Gastrocnemius medialis (tissue), 4 donors: Measurements from ENCODE around the gene NDST3. TPM values are rescaled to one million over a fixed set of nuclear protein-coding genes. Genes with fewer than 3 reads are reported as not detected.
A peak's percentile ranks its signal among the peaks of the same experiment; 100 is the strongest.
"Not testable (repeated sequence)": the region's sequence is repeated elsewhere in the genome, so short reads cannot be mapped to it uniquely, and the experiment has no call there.

Source experiments
- ATAC-seq, 2 donors: fragments of 150-250 bp; one replicate each; pipeline ENCODE4 v1.9.1; 2016
- DNase-seq, 2 donors: peaks; one replicate each; pipeline ENCODE4 v3.0.0-alpha.2; 2019
- H3K27ac ChIP-seq, 4 donors: fragments of 200-600 bp; sonication (generic); 1 replicate in 1 of 4; 2 replicates in 3 of 4; pipeline ENCODE4 v1.5.1; 2016 to 2018; ENCODE audit warnings: mild to moderate bottlenecking in 2 of 4, moderate library complexity in 1 of 4
- H3K27me3 ChIP-seq, 3 donors: fragments of 200-600 bp; sonication (generic) in 2 of 3; 1 replicate in 1 of 3; 2 replicates in 2 of 3; pipeline versions ENCODE4 v1.5.1 to v1.6.0; 2016 to 2019; ENCODE audit warnings: mild to moderate bottlenecking in 1 of 3, moderate library complexity in 1 of 3
- H3K36me3 ChIP-seq, 2 donors: fragments of 200-600 bp; sonication (generic) in 1 of 2; one replicate each; pipeline ENCODE4 v1.5.1; 2017 to 2018
- H3K4me1 ChIP-seq, 2 donors: fragments of 200-600 bp; sonication (generic) in 1 of 2; one replicate each; pipeline ENCODE4 v1.5.1; 2016 to 2017; ENCODE audit warnings: mild to moderate bottlenecking in 2 of 2
- H3K4me3 ChIP-seq, 4 donors: fragments of 200-600 bp; sonication (generic) in 3 of 4; 1 replicate in 1 of 4; 2 replicates in 3 of 4; pipeline ENCODE4 v1.5.1; 2016 to 2019; ENCODE audit warnings: mild to moderate bottlenecking in 2 of 4
- H3K9me3 ChIP-seq, 3 donors: fragments of 200-600 bp; sonication (generic) in 2 of 3; 1 replicate in 1 of 3; 2 replicates in 2 of 3; pipeline ENCODE4 v1.5.1; 2016 to 2019
- POLR2A ChIP-seq, 2 donors: fragments of 450-650 bp; IDR thresholded peaks; one replicate each; pipeline ENCODE4 v1.6.1; 2017; ENCODE audit warnings: antibody characterized with exemption in 2 of 2, mild to moderate bottlenecking in 2 of 2, moderate library complexity in 2 of 2
- in situ Hi-C, 4 donors: fragments of 200-750 bp; cut with MboI; loops; one replicate each; pipeline versions ENCODE4 v1.15.0 to v1.8.0; 2017; ENCODE audit warnings: low sequenced_read_pairs in 4 of 4
- intact Hi-C: fragments of 100-400 bp; cut with DNase I; formaldehyde crosslinking; loops from one replicate; pipeline ENCODE4 v1.15.1; 2023; ENCODE audit warnings: low total_unique reads
- total RNA-seq, 4 donors: library from RNA; depleted of rRNA; stranded (reverse); fragments of >200 nt; gene quantifications; one replicate each; pipeline versions ENCODE4 v1.1.0 to v1.2.3, GENCODE V29; 2016
- TF ChIP-seq, protein P1 (sequence below), 5 experiments: fragments of 450-650 bp in 3 of 5; fragments of 200-600 bp in 2 of 5; sonication (generic) in 2 of 5; IDR thresholded peaks in 4 of 5; conservative IDR thresholded peaks in 1 of 5; 1 replicate in 4 of 5; 2 replicates in 1 of 5; pipeline ENCODE4 v1.5.1; 2016 to 2019; ENCODE audit warnings: antibody characterized with exemption in 5 of 5, mild to moderate bottlenecking in 3 of 5, moderate library complexity in 3 of 5

NDST3 gene
- total RNA-seq, 4 donors from 2014 or later = 0.13 TPM; not detected in 3

DNA sequence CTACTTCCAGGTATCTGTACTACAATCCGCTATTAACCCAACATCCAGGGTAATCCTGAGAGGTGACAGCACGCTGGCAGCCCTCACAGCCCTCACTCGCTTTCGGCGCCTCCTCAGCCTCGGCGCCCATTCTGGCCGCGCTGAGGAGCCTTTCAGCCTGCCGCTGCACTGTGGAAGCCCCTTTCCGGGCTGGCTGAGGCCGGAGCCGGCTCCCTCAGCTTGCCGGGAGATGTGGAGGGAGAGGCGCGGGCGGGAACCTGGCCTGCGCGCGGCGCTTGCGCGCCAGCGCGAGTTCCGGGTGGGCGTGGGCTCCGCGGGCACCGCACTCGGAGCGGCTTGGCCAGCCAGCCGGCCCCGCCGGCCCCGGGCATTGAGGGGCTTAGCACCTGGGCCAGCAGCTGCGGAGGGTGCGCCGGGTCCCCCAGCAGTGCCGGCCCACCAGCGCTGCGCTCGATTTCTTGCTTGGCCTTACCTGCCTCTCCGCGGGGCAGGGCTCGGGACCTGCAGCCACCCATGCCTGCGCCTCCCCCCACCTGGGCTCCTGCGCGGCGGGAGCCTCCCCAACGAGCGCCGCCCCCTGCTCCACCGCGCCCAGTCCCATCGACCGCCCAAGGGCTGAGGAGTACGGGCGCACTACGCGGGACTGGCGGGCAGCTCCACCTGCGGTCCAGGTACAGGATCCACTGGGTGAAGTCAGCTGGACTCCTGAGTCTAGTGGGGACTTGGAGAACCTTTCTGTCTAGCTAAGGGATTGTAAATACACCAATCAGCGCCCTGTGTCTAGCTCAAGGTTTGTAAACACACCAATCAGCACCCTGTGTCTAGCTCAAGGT lies 231.2 kb downstream of the NDST3 start:
- Histone ChIP-seq H3K36me3 (no peaks in the 10 kb centered on the region), H3K4me3 (peak overlapping the region in 2 of 4 donors; percentile 35 to 36), H3K9me3 (no peaks in the 10 kb centered on the region), H3K4me1 (no peaks in the 10 kb centered on the region), H3K27ac (no peak overlapping the region), H3K27me3 (peaks cover 4 to 20% (median 8%) of the 10 kb centered on the region in 3 donors)
- in situ Hi-C loops (no loop called here), intact Hi-C loops (no loop called here)
- TF ChIP-seq POLR2A (IDR thresholded peaks at IDR 0.05) = no peak
- TF ChIP-seq, protein P1, sequence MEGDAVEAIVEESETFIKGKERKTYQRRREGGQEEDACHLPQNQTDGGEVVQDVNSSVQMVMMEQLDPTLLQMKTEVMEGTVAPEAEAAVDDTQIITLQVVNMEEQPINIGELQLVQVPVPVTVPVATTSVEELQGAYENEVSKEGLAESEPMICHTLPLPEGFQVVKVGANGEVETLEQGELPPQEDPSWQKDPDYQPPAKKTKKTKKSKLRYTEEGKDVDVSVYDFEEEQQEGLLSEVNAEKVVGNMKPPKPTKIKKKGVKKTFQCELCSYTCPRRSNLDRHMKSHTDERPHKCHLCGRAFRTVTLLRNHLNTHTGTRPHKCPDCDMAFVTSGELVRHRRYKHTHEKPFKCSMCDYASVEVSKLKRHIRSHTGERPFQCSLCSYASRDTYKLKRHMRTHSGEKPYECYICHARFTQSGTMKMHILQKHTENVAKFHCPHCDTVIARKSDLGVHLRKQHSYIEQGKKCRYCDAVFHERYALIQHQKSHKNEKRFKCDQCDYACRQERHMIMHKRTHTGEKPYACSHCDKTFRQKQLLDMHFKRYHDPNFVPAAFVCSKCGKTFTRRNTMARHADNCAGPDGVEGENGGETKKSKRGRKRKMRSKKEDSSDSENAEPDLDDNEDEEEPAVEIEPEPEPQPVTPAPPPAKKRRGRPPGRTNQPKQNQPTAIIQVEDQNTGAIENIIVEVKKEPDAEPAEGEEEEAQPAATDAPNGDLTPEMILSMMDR (IDR thresholded peaks at IDR 0.05 in 4 of 5, conservative IDR thresholded peaks at IDR 0.05 in 1 of 5) = no peak
- ATAC-seq (no peak), DNase-seq (no peak)

GRCh38 chr4:118266145-118266496 lies 231.8 kb downstream of the NDST3 start:
- H3K27me3 ChIP-seq = peaks cover 4 to 20% (median 8%) of the 10 kb centered on the region in 3 donors
- intact Hi-C loops, DNase-seq, H3K27ac ChIP-seq, H3K9me3 ChIP-seq, ATAC-seq, in situ Hi-C loops, H3K4me1 ChIP-seq, H3K4me3 ChIP-seq, H3K36me3 ChIP-seq: not testable (repeated sequence)

- Histone ChIP-seq H3K4me1 (no peaks in the 10 kb centered on the region), H3K36me3 (no peaks in the 10 kb centered on the region), H3K4me3 (no peak overlapping the region), H3K27ac (no peak overlapping the region), H3K9me3 (no peaks in the 10 kb centered on the region), H3K27me3 (peaks cover 4 to 14% (median 8%) of the 10 kb centered on the region in 3 donors)
- in situ Hi-C loops (no loop called here), intact Hi-C loops (no loop called here)
- TF ChIP-seq, protein P1 (IDR thresholded peaks at IDR 0.05 in 4 of 5, conservative IDR thresholded peaks at IDR 0.05 in 1 of 5) = no peak
- no peak for TF ChIP-seq POLR2A (IDR thresholded peaks at IDR 0.05)
- ATAC-seq (no peak), DNase-seq (no peak)
These were observed 234.5 kb downstream of the NDST3 start for GRCh38 chr4:118268780-118269179.

DNA sequence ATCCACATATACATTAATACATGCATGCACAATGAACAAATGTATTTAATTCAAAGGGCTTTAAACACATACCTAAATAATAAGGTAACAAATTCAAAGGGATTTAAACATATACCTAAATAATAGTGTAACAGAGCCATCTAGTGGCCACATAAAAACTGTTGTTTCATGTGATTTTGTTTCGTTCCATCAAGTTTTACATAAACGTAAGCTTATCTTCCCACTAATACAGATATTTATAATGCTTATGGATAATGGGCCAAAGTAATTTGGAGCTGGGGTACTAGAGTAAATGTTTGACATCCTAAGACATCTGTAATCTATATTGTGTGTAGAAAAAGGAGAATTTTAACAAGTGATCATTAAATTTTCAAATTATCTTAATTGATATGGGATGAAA lies 236.2 kb downstream of the NDST3 start:
- in situ Hi-C loops = no loop called here
- intact Hi-C loops = loop anchor here (10.0 kb wide), 2 partner anchors 314 to 414 kb away; partner anchors contain the start of gene METTL14
- DNase-seq (no peak), ATAC-seq (no peak)
- Histone ChIP-seq H3K4me1 (no peaks in the 10 kb centered on the region), H3K27me3 (no peaks in the 10 kb centered on the region), H3K4me3 (no peak overlapping the region), H3K27ac (no peak overlapping the region), H3K36me3 (no peaks in the 10 kb centered on the region), H3K9me3 (no peaks in the 10 kb centered on the region)
- TF ChIP-seq, protein P1 (IDR thresholded peaks at IDR 0.05 in 4 of 5, conservative IDR thresholded peaks at IDR 0.05 in 1 of 5) = peak in 4 of 5 experiments; percentile 27 to 43 (median 36)
- TF ChIP-seq POLR2A (IDR thresholded peaks at IDR 0.05) = no peak

GRCh38 chr4:118271788-118272187 lies 237.5 kb downstream of the NDST3 start:
- no peak for ATAC-seq
- no peaks in the 10 kb centered on the region for H3K27me3 ChIP-seq
- H3K36me3 ChIP-seq = no peaks in the 10 kb centered on the region
- no peaks in the 10 kb centered on the region for H3K4me1 ChIP-seq
- TF ChIP-seq, protein P1 (IDR thresholded peaks at IDR 0.05 in 4 of 5, conservative IDR thresholded peaks at IDR 0.05 in 1 of 5) = no peak
- TF ChIP-seq POLR2A (IDR thresholded peaks at IDR 0.05) = no peak
- in situ Hi-C loops = no loop called here
- DNase-seq = no peak
- no peak overlapping the region for H3K4me3 ChIP-seq
- H3K27ac ChIP-seq = no peak overlapping the region
- intact Hi-C loops = loop anchor here (10.0 kb wide), 2 partner anchors 313 to 413 kb away; partner anchors contain the start of gene METTL14
- H3K9me3 ChIP-seq = no peaks in the 10 kb centered on the region
